GM23338 (cell line): Measurements from ENCODE around the gene ENTPD7. TPM values are rescaled to one million over a fixed set of nuclear protein-coding genes. Genes with fewer than 3 reads are reported as not detected.

Experiments used
- ATAC-seq: fragments of 200-7000 bp; cut with Tn5 transposase; 3 replicates; pipeline ENCODE4 v1.9.1; 2020
- DNase-seq: peaks from one replicate; pipeline ENCODE4 v3.0.0-alpha.2; 2015; ENCODE audit warnings: low spot score
- H2AFZ ChIP-seq: fragments of 200-600 bp; sonication (generic); 2 replicates; pipeline ENCODE4 v1.8.0; 2016; ENCODE audit warnings: antibody characterized with exemption, mild to moderate bottlenecking, moderate library complexity
- H3F3A ChIP-seq: fragments of 200-600 bp; sonication (generic); replicated peaks from 2 replicates; pipeline ENCODE4 v1.8.0; 2017; ENCODE audit warnings: antibody characterized with exemption, mixed run types, low read depth
- H3K27ac ChIP-seq: fragments of 200-600 bp; sonication (generic); 2 replicates; pipeline ENCODE4 v1.6.1; 2016; ENCODE audit warnings: low read depth
- H3K27me3 ChIP-seq: fragments of 200-600 bp; sonication (generic); 2 replicates; pipeline ENCODE4 v1.8.0; 2016; ENCODE audit warnings: mild to moderate bottlenecking, mixed run types, moderate library complexity; ENCODE audit not compliant: insufficient read depth
- H3K36me3 ChIP-seq: fragments of 200-600 bp; sonication (generic); 2 replicates; pipeline ENCODE4 v1.8.0; 2016; ENCODE audit warnings: mild to moderate bottlenecking; ENCODE audit not compliant: insufficient read depth
- H3K4me1 ChIP-seq: fragments of 200-600 bp; sonication (generic); 2 replicates; pipeline ENCODE4 v1.8.0; 2016; ENCODE audit warnings: mild to moderate bottlenecking, moderate library complexity; ENCODE audit not compliant: insufficient read depth
- H3K4me2 ChIP-seq: fragments of 200-600 bp; sonication (generic); 2 replicates; pipeline ENCODE4 v1.7.1; 2017; ENCODE audit warnings: mixed run types
- H3K4me3 ChIP-seq: fragments of 200-600 bp; sonication (generic); 2 replicates; pipeline ENCODE4 v1.6.1; 2016; ENCODE audit warnings: mixed run types
- H3K79me2 ChIP-seq: fragments of 200-600 bp; sonication (generic); replicated peaks from 2 replicates; pipeline ENCODE4 v1.8.0; 2017; ENCODE audit warnings: mild to moderate bottlenecking; ENCODE audit not compliant: insufficient read depth
- H3K9me2 ChIP-seq: fragments of 200-600 bp; sonication (generic); 2 replicates; pipeline ENCODE4 v1.8.0; 2017; ENCODE audit not compliant: insufficient read depth
- H4K20me1 ChIP-seq: fragments of 200-600 bp; sonication (generic); replicated peaks from 2 replicates; pipeline ENCODE4 v1.8.0; 2017; ENCODE audit warnings: mild to moderate bottlenecking; ENCODE audit not compliant: insufficient read depth
- H3K27ac Mint-ChIP-seq: 2 replicates; pipeline ENCODE4 v1.8.0; 2020; ENCODE audit warnings: inconsistent platforms, mild to moderate bottlenecking, moderate library complexity, mixed read lengths
- H3K27me3 Mint-ChIP-seq: 3 replicates; pipeline ENCODE4 v1.8.0; 2022; ENCODE audit warnings: low read depth, mild to moderate bottlenecking, moderate library complexity, mixed read lengths, inconsistent platforms; ENCODE audit not compliant: insufficient read depth, poor library complexity
- H3K36me3 Mint-ChIP-seq: 3 replicates; pipeline ENCODE4 v1.8.0; 2021; ENCODE audit warnings: low read depth, mild to moderate bottlenecking, inconsistent platforms, moderate library complexity, mixed read lengths
- H3K4me1 Mint-ChIP-seq: 3 replicates; pipeline ENCODE4 v1.8.0; 2020; ENCODE audit warnings: mild to moderate bottlenecking, inconsistent platforms, mixed read lengths
- H3K4me3 Mint-ChIP-seq: 3 replicates; pipeline ENCODE4 v1.8.0; 2021; ENCODE audit warnings: moderate library complexity, mild to moderate bottlenecking, inconsistent platforms, mixed read lengths
- H3K9me3 Mint-ChIP-seq: 3 replicates; pipeline ENCODE4 v1.8.0; 2020; ENCODE audit warnings: moderate library complexity, mild to moderate bottlenecking, inconsistent platforms, mixed read lengths
- CREB1 ChIP-seq: fragments of 250-450 bp; sonication (Bioruptor Pico); IDR thresholded peaks from 2 replicates; pipeline ENCODE4 v1.5.0; 2020; ENCODE audit warnings: low read depth, mild to moderate bottlenecking, moderate library complexity
- EZH2 ChIP-seq: fragments of 200-600 bp; sonication (generic); IDR thresholded peaks from one replicate; pipeline ENCODE4 v1.8.0; 2017; ENCODE audit warnings: antibody characterized with exemption, mild to moderate bottlenecking, low read depth; ENCODE audit not compliant: unreplicated experiment
- EZH2phosphoT487 ChIP-seq: fragments of 200-600 bp; sonication (generic); IDR thresholded peaks from one replicate; pipeline ENCODE4 v1.8.1; 2018; ENCODE audit warnings: antibody characterized with exemption; ENCODE audit not compliant: unreplicated experiment
- JUNB ChIP-seq: IDR thresholded peaks from one replicate; pipeline ENCODE4 v1.6.1; 2016; ENCODE audit warnings: antibody characterized with exemption; ENCODE audit not compliant: unreplicated experiment
- NANOG ChIP-seq: IDR thresholded peaks from 2 replicates; pipeline ENCODE4 v1.6.1; 2016; ENCODE audit warnings: antibody characterized with exemption, borderline replicate concordance
- POLR2AphosphoS5 ChIP-seq: IDR thresholded peaks from 2 replicates; pipeline ENCODE4 v1.6.1; 2016; ENCODE audit warnings: antibody characterized with exemption, low read depth
- STAT1 ChIP-seq: IDR thresholded peaks from one replicate; pipeline ENCODE4 v1.6.1; 2016; ENCODE audit warnings: antibody characterized with exemption; ENCODE audit not compliant: unreplicated experiment
- ZNF114 ChIP-seq: fragments of 250-450 bp; sonication (Bioruptor Pico); IDR thresholded peaks from 2 replicates; pipeline ENCODE4 v1.5.0; 2020; ENCODE audit warnings: mild to moderate bottlenecking, moderate library complexity
- ZNF331 ChIP-seq: fragments of 250-450 bp; sonication (Bioruptor Pico); IDR thresholded peaks from 2 replicates; pipeline ENCODE4 v1.5.0; 2020; ENCODE audit warnings: low read depth, mild to moderate bottlenecking, moderate library complexity
- polyA plus RNA-seq: library from polyadenylated mRNA; unstranded; fragments of >200 nt; fragmentation: Nextera tagmentation; extraction: Ambion mirVana; gene quantifications from 2 replicates; pipeline ENCODE4 v1.2.1, GENCODE V29; 2016
- total RNA-seq: library from RNA; depleted of rRNA; stranded (reverse); fragments of >200 nt; shearing (Covaris generic); gene quantifications from 2 replicates; pipeline ENCODE4 v1.2.3, GENCODE V29; 2014
- TF ChIP-seq, protein P1 (sequence below): IDR thresholded peaks from 2 replicates; pipeline ENCODE4 v1.6.1; 2016; ENCODE audit warnings: antibody characterized with exemption
- TF ChIP-seq, protein P2 (sequence below): fragments of 250-450 bp; sonication (Bioruptor Pico); IDR thresholded peaks from 2 replicates; pipeline ENCODE4 v1.5.0; 2020; ENCODE audit warnings: mild to moderate bottlenecking, moderate library complexity
- TF ChIP-seq, protein P3 (sequence below): IDR thresholded peaks from one replicate; pipeline ENCODE4 v1.6.1; 2018; ENCODE audit warnings: antibody characterized with exemption; ENCODE audit not compliant: unreplicated experiment
- TF ChIP-seq, protein P4 (sequence below), 2 experiments: fragments of 200-600 bp in 1 of 2; sonication (generic) in 1 of 2; conservative IDR thresholded peaks; 2 replicates each; pipeline versions ENCODE4 v1.5.1 to v1.6.1; 2016 to 2017; ENCODE audit warnings: antibody characterized with exemption in 2 of 2, low read depth in 2 of 2, mild to moderate bottlenecking in 2 of 2, moderate library complexity in 1 of 2

ENTPD7 gene
- total and polyA plus RNA-seq, 2 experiments from 2014 or later, result 1.7 to 12.6 TPM

DNA sequence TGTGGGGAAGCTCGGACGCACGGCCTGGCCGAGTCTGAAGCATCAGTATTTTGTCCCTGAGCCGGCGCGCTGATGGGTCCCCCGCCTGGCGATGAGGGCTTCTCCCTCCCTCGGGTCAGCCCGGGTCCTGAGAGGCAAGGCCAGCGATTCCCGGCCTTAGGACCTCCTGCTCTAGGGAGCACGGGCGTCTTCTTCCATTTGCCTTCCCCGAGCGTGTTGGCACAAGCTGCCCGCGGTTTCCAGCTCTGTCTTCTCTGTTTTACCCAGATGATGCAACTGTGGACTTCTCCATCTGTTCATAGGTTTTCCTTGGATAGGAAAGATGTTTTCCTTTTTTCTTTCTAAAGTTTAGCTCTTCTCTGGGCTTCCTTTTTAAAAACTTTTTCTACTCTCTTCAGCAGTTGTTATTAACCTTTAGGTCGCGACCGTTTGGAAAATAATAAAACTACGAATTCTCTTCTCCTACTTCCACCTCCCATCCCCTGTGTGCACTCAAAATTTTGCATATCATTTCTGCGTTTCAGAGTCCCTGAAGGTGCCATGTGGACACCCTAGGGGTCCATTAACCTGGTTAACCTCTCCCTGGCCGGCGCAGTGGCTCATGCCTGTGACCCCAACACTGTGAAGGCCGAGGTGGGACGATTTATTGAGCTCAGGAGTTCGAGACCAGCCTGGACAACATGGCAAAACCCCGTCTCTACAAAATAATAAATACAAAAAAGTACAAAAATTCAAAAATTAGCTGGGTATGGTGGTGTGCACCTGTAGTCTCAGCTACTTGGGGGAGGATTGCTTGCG is 37.7 kb upstream of the ENTPD7 start:
- Histone ChIP-seq H3K79me2 (peaks cover 30% of the 10 kb centered on the region), H2AFZ (peak overlapping the region; percentile 86)
- peak overlapping the region; percentile 83 for H3K4me3 Mint-ChIP-seq

More for the DNA sequence above, 37.7 kb upstream of the ENTPD7 start:
- peaks cover 22% of the 10 kb centered on the region for H3K4me1 Mint-ChIP-seq
- H3K9me3 Mint-ChIP-seq, result no peaks in the 10 kb centered on the region
- no peak for DNase-seq
- Histone ChIP-seq H4K20me1 (peaks cover 3% of the 10 kb centered on the region; the same call in 1 of the 2 replicates), H3K27ac (peak overlapping the region; percentile 96), H3K36me3 (no peaks in the 10 kb centered on the region), H3K4me3 (peak overlapping the region; percentile 87), H3K4me1 (peaks cover 28% of the 10 kb centered on the region), H3K4me2 (peak overlapping the region; percentile 92), H3K27me3 (no peaks in the 10 kb centered on the region), H3F3A (0 out of 2 replicates have a peak, but pooled peaks cover 7% of the 10 kb centered on the region), H3K9me2 (no peaks in the 10 kb centered on the region)
- peak overlapping the region; percentile 92 for H3K27ac Mint-ChIP-seq
- TF ChIP-seq, protein P1, sequence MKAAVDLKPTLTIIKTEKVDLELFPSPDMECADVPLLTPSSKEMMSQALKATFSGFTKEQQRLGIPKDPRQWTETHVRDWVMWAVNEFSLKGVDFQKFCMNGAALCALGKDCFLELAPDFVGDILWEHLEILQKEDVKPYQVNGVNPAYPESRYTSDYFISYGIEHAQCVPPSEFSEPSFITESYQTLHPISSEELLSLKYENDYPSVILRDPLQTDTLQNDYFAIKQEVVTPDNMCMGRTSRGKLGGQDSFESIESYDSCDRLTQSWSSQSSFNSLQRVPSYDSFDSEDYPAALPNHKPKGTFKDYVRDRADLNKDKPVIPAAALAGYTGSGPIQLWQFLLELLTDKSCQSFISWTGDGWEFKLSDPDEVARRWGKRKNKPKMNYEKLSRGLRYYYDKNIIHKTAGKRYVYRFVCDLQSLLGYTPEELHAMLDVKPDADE, result no peak
- no peak for TF ChIP-seq STAT1
- TF ChIP-seq POLR2AphosphoS5, result no peak; the same call in none of the 2 replicates
- TF ChIP-seq EZH2phosphoT487, result no peak
- TF ChIP-seq EZH2, result no peak
- no peak for TF ChIP-seq CREB1 (CRISPR knock-in tag)
- TF ChIP-seq, protein P2, sequence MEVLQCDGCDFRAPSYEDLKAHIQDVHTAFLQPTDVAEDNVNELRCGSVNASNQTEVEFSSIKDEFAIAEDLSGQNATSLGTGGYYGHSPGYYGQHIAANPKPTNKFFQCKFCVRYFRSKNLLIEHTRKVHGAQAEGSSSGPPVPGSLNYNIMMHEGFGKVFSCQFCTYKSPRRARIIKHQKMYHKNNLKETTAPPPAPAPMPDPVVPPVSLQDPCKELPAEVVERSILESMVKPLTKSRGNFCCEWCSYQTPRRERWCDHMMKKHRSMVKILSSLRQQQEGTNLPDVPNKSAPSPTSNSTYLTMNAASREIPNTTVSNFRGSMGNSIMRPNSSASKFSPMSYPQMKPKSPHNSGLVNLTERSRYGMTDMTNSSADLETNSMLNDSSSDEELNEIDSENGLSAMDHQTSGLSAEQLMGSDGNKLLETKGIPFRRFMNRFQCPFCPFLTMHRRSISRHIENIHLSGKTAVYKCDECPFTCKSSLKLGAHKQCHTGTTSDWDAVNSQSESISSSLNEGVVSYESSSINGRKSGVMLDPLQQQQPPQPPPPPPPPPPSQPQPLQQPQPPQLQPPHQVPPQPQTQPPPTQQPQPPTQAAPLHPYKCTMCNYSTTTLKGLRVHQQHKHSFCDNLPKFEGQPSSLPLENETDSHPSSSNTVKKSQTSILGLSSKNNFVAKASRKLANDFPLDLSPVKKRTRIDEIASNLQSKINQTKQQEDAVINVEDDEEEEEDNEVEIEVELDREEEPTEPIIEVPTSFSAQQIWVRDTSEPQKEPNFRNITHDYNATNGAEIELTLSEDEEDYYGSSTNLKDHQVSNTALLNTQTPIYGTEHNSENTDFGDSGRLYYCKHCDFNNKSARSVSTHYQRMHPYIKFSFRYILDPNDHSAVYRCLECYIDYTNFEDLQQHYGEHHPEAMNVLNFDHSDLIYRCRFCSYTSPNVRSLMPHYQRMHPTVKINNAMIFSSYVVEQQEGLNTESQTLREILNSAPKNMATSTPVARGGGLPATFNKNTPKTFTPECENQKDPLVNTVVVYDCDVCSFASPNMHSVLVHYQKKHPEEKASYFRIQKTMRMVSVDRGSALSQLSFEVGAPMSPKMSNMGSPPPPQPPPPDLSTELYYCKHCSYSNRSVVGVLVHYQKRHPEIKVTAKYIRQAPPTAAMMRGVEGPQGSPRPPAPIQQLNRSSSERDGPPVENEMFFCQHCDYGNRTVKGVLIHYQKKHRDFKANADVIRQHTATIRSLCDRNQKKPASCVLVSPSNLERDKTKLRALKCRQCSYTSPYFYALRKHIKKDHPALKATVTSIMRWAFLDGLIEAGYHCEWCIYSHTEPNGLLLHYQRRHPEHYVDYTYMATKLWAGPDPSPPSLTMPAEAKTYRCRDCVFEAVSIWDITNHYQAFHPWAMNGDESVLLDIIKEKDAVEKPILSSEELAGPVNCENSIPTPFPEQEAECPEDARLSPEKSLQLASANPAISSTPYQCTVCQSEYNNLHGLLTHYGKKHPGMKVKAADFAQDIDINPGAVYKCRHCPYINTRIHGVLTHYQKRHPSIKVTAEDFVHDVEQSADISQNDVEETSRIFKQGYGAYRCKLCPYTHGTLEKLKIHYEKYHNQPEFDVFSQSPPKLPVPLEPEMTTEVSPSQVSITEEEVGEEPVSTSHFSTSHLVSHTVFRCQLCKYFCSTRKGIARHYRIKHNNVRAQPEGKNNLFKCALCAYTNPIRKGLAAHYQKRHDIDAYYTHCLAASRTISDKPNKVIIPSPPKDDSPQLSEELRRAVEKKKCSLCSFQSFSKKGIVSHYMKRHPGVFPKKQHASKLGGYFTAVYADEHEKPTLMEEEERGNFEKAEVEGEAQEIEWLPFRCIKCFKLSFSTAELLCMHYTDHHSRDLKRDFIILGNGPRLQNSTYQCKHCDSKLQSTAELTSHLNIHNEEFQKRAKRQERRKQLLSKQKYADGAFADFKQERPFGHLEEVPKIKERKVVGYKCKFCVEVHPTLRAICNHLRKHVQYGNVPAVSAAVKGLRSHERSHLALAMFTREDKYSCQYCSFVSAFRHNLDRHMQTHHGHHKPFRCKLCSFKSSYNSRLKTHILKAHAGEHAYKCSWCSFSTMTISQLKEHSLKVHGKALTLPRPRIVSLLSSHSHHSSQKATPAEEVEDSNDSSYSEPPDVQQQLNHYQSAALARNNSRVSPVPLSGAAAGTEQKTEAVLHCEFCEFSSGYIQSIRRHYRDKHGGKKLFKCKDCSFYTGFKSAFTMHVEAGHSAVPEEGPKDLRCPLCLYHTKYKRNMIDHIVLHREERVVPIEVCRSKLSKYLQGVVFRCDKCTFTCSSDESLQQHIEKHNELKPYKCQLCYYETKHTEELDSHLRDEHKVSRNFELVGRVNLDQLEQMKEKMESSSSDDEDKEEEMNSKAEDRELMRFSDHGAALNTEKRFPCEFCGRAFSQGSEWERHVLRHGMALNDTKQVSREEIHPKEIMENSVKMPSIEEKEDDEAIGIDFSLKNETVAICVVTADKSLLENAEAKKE, result no peak
- no peak for TF ChIP-seq JUNB
- no peak for TF ChIP-seq ZNF114 (CRISPR knock-in tag)
- TF ChIP-seq, protein P3, sequence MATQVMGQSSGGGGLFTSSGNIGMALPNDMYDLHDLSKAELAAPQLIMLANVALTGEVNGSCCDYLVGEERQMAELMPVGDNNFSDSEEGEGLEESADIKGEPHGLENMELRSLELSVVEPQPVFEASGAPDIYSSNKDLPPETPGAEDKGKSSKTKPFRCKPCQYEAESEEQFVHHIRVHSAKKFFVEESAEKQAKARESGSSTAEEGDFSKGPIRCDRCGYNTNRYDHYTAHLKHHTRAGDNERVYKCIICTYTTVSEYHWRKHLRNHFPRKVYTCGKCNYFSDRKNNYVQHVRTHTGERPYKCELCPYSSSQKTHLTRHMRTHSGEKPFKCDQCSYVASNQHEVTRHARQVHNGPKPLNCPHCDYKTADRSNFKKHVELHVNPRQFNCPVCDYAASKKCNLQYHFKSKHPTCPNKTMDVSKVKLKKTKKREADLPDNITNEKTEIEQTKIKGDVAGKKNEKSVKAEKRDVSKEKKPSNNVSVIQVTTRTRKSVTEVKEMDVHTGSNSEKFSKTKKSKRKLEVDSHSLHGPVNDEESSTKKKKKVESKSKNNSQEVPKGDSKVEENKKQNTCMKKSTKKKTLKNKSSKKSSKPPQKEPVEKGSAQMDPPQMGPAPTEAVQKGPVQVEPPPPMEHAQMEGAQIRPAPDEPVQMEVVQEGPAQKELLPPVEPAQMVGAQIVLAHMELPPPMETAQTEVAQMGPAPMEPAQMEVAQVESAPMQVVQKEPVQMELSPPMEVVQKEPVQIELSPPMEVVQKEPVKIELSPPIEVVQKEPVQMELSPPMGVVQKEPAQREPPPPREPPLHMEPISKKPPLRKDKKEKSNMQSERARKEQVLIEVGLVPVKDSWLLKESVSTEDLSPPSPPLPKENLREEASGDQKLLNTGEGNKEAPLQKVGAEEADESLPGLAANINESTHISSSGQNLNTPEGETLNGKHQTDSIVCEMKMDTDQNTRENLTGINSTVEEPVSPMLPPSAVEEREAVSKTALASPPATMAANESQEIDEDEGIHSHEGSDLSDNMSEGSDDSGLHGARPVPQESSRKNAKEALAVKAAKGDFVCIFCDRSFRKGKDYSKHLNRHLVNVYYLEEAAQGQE, result no peak
- no peak for TF ChIP-seq NANOG
- TF ChIP-seq ZNF331 (CRISPR knock-in tag), result no peak
- TF ChIP-seq, protein P4, sequence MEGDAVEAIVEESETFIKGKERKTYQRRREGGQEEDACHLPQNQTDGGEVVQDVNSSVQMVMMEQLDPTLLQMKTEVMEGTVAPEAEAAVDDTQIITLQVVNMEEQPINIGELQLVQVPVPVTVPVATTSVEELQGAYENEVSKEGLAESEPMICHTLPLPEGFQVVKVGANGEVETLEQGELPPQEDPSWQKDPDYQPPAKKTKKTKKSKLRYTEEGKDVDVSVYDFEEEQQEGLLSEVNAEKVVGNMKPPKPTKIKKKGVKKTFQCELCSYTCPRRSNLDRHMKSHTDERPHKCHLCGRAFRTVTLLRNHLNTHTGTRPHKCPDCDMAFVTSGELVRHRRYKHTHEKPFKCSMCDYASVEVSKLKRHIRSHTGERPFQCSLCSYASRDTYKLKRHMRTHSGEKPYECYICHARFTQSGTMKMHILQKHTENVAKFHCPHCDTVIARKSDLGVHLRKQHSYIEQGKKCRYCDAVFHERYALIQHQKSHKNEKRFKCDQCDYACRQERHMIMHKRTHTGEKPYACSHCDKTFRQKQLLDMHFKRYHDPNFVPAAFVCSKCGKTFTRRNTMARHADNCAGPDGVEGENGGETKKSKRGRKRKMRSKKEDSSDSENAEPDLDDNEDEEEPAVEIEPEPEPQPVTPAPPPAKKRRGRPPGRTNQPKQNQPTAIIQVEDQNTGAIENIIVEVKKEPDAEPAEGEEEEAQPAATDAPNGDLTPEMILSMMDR (conservative IDR thresholded peaks at IDR 0.05; ENCODE audit: low read depth in 2 of 2), result no peak
- ATAC-seq, result no peak
- no peaks in the 10 kb centered on the region for H3K36me3 Mint-ChIP-seq
- H3K27me3 Mint-ChIP-seq, result peaks cover 2% of the 10 kb centered on the region
